ENCODE measurements around the gene SCT. TPM values are rescaled to one million over a fixed set of nuclear protein-coding genes. Genes with fewer than 3 reads are reported as not detected.

The SCT gene
- total and polyA plus RNA-seq, 4 donors = not detected

GRCh38 chr11:656426-656825 is 29.4 kb upstream of the SCT start:
- peak overlapping the region in 1 of 2 donors; percentile 63 for H3K27ac ChIP-seq (ENCODE audit: low read depth in 1 of 2, low read length in 2 of 2)
- WGBS = 85% methylated on average over 14 of the region's 14 CpGs
- no peaks in the 10 kb centered on the region for H3K27me3 ChIP-seq (ENCODE audit: control insufficient read depth in 4 of 4, insufficient read depth in 4 of 4, low read length in 3 of 4)

GRCh38 chr11:655036-655726 is 28.2 kb upstream of the SCT start:
- DNase-seq (ENCODE audit: low spot score) = no peak
- H3K4me3 ChIP-seq (ENCODE audit: low read depth in 1 of 3, low read length in 3 of 3) = peak overlapping the region in 2 of 3 donors; percentile 11 to 28
- WGBS = 35% methylated on average over 30 of the region's 30 CpGs
- peaks cover 13 to 58% (median 50%) of the 10 kb centered on the region in 4 donors for H3K4me1 ChIP-seq (ENCODE audit: control insufficient read depth in 4 of 4, insufficient read depth in 4 of 4, low read length in 3 of 4)
- H3K27me3 ChIP-seq (ENCODE audit: control insufficient read depth in 4 of 4, insufficient read depth in 4 of 4, low read length in 3 of 4) = no peaks in the 10 kb centered on the region
- H3K9ac ChIP-seq (ENCODE audit: low read depth in 1 of 2, low read length in 2 of 2) = no peak overlapping the region
- peaks cover 0 to 5% (median 1%) of the 10 kb centered on the region in 4 donors for H3K36me3 ChIP-seq (ENCODE audit: control insufficient read depth in 4 of 4, insufficient read depth in 3 of 4, low read depth in 1 of 4, low read length in 3 of 4)
- H3K27ac ChIP-seq (ENCODE audit: low read depth in 1 of 2, low read length in 2 of 2) = peak overlapping the region; percentile 68 to 87
- no peaks in the 10 kb centered on the region for H3K9me3 ChIP-seq (ENCODE audit: control insufficient read depth in 4 of 4, low read length in 3 of 4)
- TF ChIP-seq REST (IDR thresholded peaks at IDR 0.05) (peak; percentile 44), FOXA2 (IDR thresholded peaks at IDR 0.05) (peak; percentile 92), JUND (IDR thresholded peaks at IDR 0.05) (peak in 1 of 2 donors; percentile 45), TAF1 (conservative IDR thresholded peaks at IDR 0.05) (no peak), SP1 (IDR thresholded peaks at IDR 0.05) (peak; percentile 85), HNF4A (conservative IDR thresholded peaks at IDR 0.05) (peak; percentile 51 to 75), RXRA (IDR thresholded peaks at IDR 0.05) (peak; percentile 44 to 82), MAX (IDR thresholded peaks at IDR 0.05) (peak; percentile 39), YY1 (IDR thresholded peaks at IDR 0.05) (no peak), HNF4G (IDR thresholded peaks at IDR 0.05) (no peak), ZBTB33 (IDR thresholded peaks at IDR 0.05) (no peak), FOXA1 (IDR thresholded peaks at IDR 0.05) (peak; percentile 90)

More at GRCh38 chr11:656426-656825, 29.4 kb upstream of the SCT start:
- Histone ChIP-seq H3K4me1 (ENCODE audit: control insufficient read depth in 4 of 4, insufficient read depth in 4 of 4, low read length in 3 of 4) (peaks cover 13 to 59% (median 50%) of the 10 kb centered on the region in 4 donors), H3K9ac (ENCODE audit: low read depth in 1 of 2, low read length in 2 of 2) (no peak overlapping the region), H3K36me3 (ENCODE audit: control insufficient read depth in 4 of 4, insufficient read depth in 3 of 4, low read depth in 1 of 4, low read length in 3 of 4) (peaks cover 0 to 5% (median 2%) of the 10 kb centered on the region in 4 donors), H3K4me3 (ENCODE audit: low read depth in 1 of 3, low read length in 3 of 3) (no peak overlapping the region), H3K9me3 (ENCODE audit: control insufficient read depth in 4 of 4, low read length in 3 of 4) (no peaks in the 10 kb centered on the region)
- TF ChIP-seq CTCF (IDR thresholded peaks at IDR 0.05; ENCODE audit: low read depth, low read length, missing input control) (no peak), SP1 (IDR thresholded peaks at IDR 0.05) (no peak), ZBTB33 (IDR thresholded peaks at IDR 0.05) (no peak), FOXA2 (IDR thresholded peaks at IDR 0.05) (no peak), HNF4A (conservative IDR thresholded peaks at IDR 0.05) (no peak)
- DNase-seq (ENCODE audit: low spot score) = no peak
